Measurements from ENCODE around the gene PRDM16. TPM values are rescaled to one million over a fixed set of nuclear protein-coding genes. Genes with fewer than 3 reads are reported as not detected.
A peak's percentile ranks its signal among the peaks of the same experiment; 100 is the strongest.

Gene PRDM16
- polyA plus RNA-seq, 1 experiment, result 0.06 TPM

DNA sequence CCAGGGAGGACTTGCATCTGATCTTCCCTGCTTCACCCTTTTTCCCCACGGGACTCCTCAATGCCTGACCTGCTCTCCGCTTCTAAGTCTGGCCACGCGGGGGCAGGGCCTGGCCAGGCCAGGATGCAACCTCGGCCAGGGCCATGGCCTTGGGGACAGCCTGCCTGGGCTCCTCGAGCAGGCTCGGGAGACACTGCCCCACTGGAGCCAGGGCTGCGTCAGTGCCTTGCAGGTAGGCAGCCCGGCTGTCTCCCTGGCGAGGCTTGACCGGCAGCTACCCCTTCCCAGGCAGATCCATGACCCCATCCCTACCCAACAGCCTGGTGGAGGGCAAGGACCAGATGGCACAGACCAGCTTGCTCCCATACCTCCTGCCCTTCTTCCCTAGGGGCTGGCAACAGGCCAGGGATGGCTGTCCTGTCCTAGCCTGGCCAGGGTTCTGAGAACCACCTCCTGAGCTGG lies 2.7 kb upstream of the PRDM16 start:
- TF ChIP-seq, protein P1, sequence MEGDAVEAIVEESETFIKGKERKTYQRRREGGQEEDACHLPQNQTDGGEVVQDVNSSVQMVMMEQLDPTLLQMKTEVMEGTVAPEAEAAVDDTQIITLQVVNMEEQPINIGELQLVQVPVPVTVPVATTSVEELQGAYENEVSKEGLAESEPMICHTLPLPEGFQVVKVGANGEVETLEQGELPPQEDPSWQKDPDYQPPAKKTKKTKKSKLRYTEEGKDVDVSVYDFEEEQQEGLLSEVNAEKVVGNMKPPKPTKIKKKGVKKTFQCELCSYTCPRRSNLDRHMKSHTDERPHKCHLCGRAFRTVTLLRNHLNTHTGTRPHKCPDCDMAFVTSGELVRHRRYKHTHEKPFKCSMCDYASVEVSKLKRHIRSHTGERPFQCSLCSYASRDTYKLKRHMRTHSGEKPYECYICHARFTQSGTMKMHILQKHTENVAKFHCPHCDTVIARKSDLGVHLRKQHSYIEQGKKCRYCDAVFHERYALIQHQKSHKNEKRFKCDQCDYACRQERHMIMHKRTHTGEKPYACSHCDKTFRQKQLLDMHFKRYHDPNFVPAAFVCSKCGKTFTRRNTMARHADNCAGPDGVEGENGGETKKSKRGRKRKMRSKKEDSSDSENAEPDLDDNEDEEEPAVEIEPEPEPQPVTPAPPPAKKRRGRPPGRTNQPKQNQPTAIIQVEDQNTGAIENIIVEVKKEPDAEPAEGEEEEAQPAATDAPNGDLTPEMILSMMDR (IDR thresholded peaks at IDR 0.05; ENCODE audit: low read depth, low read length), result peak; percentile 38
- no peak for DNase-seq (ENCODE audit: low read depth, low spot score)
- H3K4me3 ChIP-seq (ENCODE audit: low read depth, low read length), result no peak overlapping the region
- H3K9me3 ChIP-seq (ENCODE audit: control insufficient read depth, insufficient read depth, low read length), result peaks cover 6% of the 10 kb centered on the region; the same call in 1 of the 2 replicates
- CTCF ChIA-PET, result no interaction called here
- H3K27me3 ChIP-seq (ENCODE audit: control insufficient read depth, insufficient read depth, low read length), result peaks cover 69% of the 10 kb centered on the region
- POLR2A ChIA-PET, result no interaction called here
- H3K27ac ChIP-seq (ENCODE audit: low read depth, low read length), result no peak overlapping the region

DNA sequence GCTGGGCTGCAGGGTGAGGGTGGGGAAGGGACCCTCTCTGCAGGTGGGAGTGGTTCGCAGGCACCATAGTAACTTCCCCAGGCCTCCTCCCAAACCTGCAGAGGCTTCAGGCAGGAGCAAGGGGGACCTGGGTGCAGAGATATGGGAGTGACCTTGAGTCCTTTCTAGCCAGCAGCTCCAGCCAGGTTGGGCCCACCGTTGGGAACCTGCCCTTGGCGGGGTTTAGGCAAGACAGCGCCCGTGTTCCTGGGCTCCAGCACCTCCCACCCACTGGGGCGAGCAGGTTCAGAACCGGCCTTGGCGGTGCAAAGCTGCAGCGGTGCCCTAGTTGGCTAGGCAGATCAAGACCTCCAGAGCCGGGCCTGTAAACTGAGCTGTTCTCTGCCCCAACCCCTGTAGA lies 2.2 kb upstream of the PRDM16 start:
- CTCF ChIA-PET, result no interaction called here
- no peak for DNase-seq (ENCODE audit: low read depth, low spot score)

DNA sequence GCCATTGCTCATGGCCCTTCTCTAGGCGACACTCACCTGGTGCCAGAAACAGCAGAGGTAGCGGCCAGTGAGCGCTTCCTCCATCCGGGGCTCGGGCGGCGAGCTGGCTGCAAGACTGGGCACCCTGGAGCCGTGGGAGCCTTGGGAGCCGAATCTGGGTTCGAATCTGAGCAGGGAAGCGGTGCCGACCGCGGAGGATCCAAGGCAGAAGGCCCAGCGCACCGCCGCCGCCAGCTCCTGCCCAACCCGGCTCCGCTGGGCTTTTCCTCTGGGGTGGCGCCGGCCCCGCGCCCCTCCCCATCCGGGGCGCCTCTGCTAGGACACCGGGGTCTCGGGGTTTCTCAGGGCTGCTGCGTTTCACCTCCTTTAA lies 1.7 kb upstream of the PRDM16 start:
- H3K9me3 ChIP-seq (ENCODE audit: control insufficient read depth, insufficient read depth, low read length), result peaks cover 8% of the 10 kb centered on the region; the same call in 1 of the 2 replicates
- POLR2A ChIA-PET, result no interaction called here
- no peak for DNase-seq (ENCODE audit: low read depth, low spot score)
- TF ChIP-seq, protein P1 (IDR thresholded peaks at IDR 0.05; ENCODE audit: low read depth, low read length), result no peak
- CTCF ChIA-PET, result no interaction called here
- H3K27ac ChIP-seq (ENCODE audit: low read depth, low read length), result no peak overlapping the region
- H3K27me3 ChIP-seq (ENCODE audit: control insufficient read depth, insufficient read depth, low read length), result peaks cover 72% of the 10 kb centered on the region
- no peak overlapping the region for H3K4me3 ChIP-seq (ENCODE audit: low read depth, low read length)

More for the DNA sequence above, 2.2 kb upstream of the PRDM16 start:
- Histone ChIP-seq H3K27me3 (ENCODE audit: control insufficient read depth, insufficient read depth, low read length) (peaks cover 72% of the 10 kb centered on the region), H3K27ac (ENCODE audit: low read depth, low read length) (no peak overlapping the region), H3K4me3 (ENCODE audit: low read depth, low read length) (no peak overlapping the region), H3K9me3 (ENCODE audit: control insufficient read depth, insufficient read depth, low read length) (peaks cover 7% of the 10 kb centered on the region; the same call in 1 of the 2 replicates)
- TF ChIP-seq, protein P1 (IDR thresholded peaks at IDR 0.05; ENCODE audit: low read depth, low read length), result no peak
- POLR2A ChIA-PET, result no interaction called here

DNA sequence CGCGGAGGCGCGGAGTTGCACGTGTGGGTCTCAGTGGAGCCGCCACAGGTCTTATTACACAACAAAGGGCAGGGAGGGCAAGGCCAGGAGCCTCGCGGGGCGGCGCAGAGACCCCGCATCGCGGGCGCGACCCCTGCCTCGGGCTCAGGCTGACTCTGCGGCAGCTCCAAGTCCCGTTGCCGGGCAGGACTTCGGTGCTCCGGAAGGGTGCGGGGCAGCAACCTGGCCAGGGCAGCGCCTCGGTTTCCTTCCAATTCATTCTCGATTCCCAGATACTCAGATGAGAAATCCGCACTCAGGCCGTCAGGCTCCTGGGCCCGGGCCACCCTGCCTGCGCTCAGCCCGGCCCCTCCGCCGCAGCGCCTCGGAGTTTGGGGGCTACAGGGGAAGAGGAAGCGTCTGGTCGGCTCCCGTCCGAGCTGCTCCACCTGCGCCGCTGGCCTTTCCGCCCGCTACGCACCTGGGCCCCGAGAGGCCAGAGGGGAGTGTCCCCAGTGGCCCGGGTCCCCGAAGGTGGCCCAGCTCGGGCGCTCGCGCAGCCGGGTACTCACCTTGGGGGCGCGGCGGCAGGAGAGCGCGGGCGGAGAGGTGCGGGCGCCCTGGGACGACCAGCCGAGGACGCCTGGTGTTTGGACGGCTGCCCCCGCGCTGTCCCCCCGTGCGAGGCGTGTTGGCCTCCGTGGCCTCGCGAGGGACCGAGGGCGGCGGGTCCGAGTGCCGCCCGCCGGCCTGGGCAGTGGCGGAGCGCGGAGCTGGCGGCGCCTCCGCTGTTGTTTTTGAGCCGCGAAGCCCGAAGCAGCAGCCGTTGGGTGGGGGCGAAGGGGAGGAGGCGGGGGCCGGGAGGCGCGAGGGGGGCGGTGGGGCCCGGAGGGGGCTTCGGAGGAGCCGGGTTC lies 1.1 kb upstream of the PRDM16 start:
- Histone ChIP-seq H3K9me3 (ENCODE audit: control insufficient read depth, insufficient read depth, low read length) (peaks cover 15% of the 10 kb centered on the region; the same call in 1 of the 2 replicates), H3K4me3 (ENCODE audit: low read depth, low read length) (no peak overlapping the region), H3K27ac (ENCODE audit: low read depth, low read length) (no peak overlapping the region), H3K27me3 (ENCODE audit: control insufficient read depth, insufficient read depth, low read length) (peaks cover 73% of the 10 kb centered on the region)
- TF ChIP-seq, protein P1 (IDR thresholded peaks at IDR 0.05; ENCODE audit: low read depth, low read length), result no peak
- ChIA-PET POLR2A (no interaction called here), CTCF (no interaction called here)
- no peak for DNase-seq (ENCODE audit: low read depth, low spot score)

Measured in AG04450 (cell line).